Neural cell (in vitro differentiated cells): Measurements from ENCODE around the gene RFC3. TPM values are rescaled to one million over a fixed set of nuclear protein-coding genes. Genes with fewer than 3 reads are reported as not detected.

Source experiments
- H2AFZ ChIP-seq: fragments of 200-600, 300-800 bp; sonication (generic), shearing (Covaris generic); 2 replicates; pipeline ENCODE4 v1.6.0; 2014; ENCODE audit warnings: low read depth, mild to moderate bottlenecking, antibody characterized with exemption, low read length, moderate library complexity
- H3F3A ChIP-seq: fragments of 200-600 bp; shearing (Covaris generic); 2 replicates; pipeline ENCODE4 v1.6.1; 2016; ENCODE audit warnings: mild to moderate bottlenecking, moderate library complexity, mixed read lengths, antibody characterized with exemption, low read length; ENCODE audit not compliant: insufficient read depth, poor library complexity, severe bottlenecking
- H3K27ac ChIP-seq: fragments of 200-600, 300-800 bp; sonication (generic), shearing (Covaris generic); 2 replicates; pipeline ENCODE4 v1.5.1; 2014; ENCODE audit warnings: mild to moderate bottlenecking, low read length, moderate library complexity
- H3K27me3 ChIP-seq: fragments of 300-800, 200-600 bp; sonication (generic), shearing (Covaris generic); 2 replicates; pipeline ENCODE4 v1.6.0; 2014; ENCODE audit warnings: mild to moderate bottlenecking, low read depth, low read length, moderate library complexity; ENCODE audit not compliant: insufficient read depth
- H3K36me3 ChIP-seq: fragments of 300-800, 200-600 bp; sonication (generic), shearing (Covaris generic); 2 replicates; pipeline ENCODE4 v1.5.1; 2014; ENCODE audit warnings: mild to moderate bottlenecking, antibody characterized with exemption, low read length, moderate library complexity; ENCODE audit not compliant: insufficient read depth
- H3K4me2 ChIP-seq: fragments of 300-800, 200-600 bp; sonication (generic), shearing (Covaris generic); 2 replicates; pipeline ENCODE4 v1.6.0; 2014; ENCODE audit warnings: mild to moderate bottlenecking, low read length
- H3K4me3 ChIP-seq: fragments of 300-800, 200-600 bp; sonication (generic), shearing (Covaris generic); 2 replicates; pipeline ENCODE4 v1.5.1; 2014; ENCODE audit warnings: mild to moderate bottlenecking, low read length, moderate library complexity
- H3K79me2 ChIP-seq: fragments of 200-600 bp; shearing (Covaris generic); replicated peaks from 2 replicates; pipeline ENCODE4 v1.6.0; 2014; ENCODE audit warnings: mild to moderate bottlenecking, low read length, moderate library complexity; ENCODE audit not compliant: insufficient read depth
- H3K9ac ChIP-seq: fragments of 300-800, 200-600 bp; sonication (generic), shearing (Covaris generic); 2 replicates; pipeline ENCODE4 v1.6.1; 2016; ENCODE audit warnings: mild to moderate bottlenecking, low read length, mixed read lengths
- H3K9me2 ChIP-seq: fragments of 200-600 bp; shearing (Covaris generic); 2 replicates; pipeline ENCODE4 v1.6.1; 2016; ENCODE audit warnings: mild to moderate bottlenecking, low read length, mixed read lengths; ENCODE audit not compliant: insufficient read depth
- H3K9me3 ChIP-seq: fragments of 200-600, 300-800 bp; sonication (generic), shearing (Covaris generic); 2 replicates; pipeline ENCODE4 v1.6.1; 2016; ENCODE audit warnings: mild to moderate bottlenecking, mixed run types, low read length, moderate library complexity, mixed read lengths
- H4K20me1 ChIP-seq: fragments of 200-600 bp; shearing (Covaris generic); 2 replicates; pipeline ENCODE4 v1.6.1; 2016; ENCODE audit warnings: mild to moderate bottlenecking, mixed run types; ENCODE audit not compliant: insufficient read depth
- EP300 ChIP-seq: fragments of 450-650 bp; conservative IDR thresholded peaks from 2 replicates; pipeline ENCODE4 v1.6.1; 2014; ENCODE audit warnings: antibody characterized with exemption, mild to moderate bottlenecking, moderate library complexity; ENCODE audit not compliant: poor library complexity, severe bottlenecking
- EZH2 ChIP-seq: fragments of 200-600, 300-800 bp; shearing (Covaris generic), sonication (generic); IDR thresholded peaks from 2 replicates; pipeline ENCODE4 v1.6.1; 2014; ENCODE audit warnings: antibody characterized with exemption, low read length, borderline replicate concordance, mild to moderate bottlenecking; ENCODE audit not compliant: insufficient read depth, poor library complexity, severe bottlenecking
- MXI1 ChIP-seq: fragments of 450-650 bp; conservative IDR thresholded peaks from 2 replicates; pipeline ENCODE4 v1.6.1; 2014; ENCODE audit warnings: antibody characterized with exemption, mild to moderate bottlenecking; ENCODE audit not compliant: poor library complexity, severe bottlenecking
- POLR2AphosphoS5 ChIP-seq: IDR thresholded peaks from 2 replicates; pipeline ENCODE4 v1.6.1; 2012
- RAD21 ChIP-seq: fragments of 450-650 bp; conservative IDR thresholded peaks from 2 replicates; pipeline ENCODE4 v1.6.1; 2014; ENCODE audit warnings: antibody characterized with exemption, mild to moderate bottlenecking, moderate library complexity
- SMC3 ChIP-seq: fragments of 450-650 bp; conservative IDR thresholded peaks from 2 replicates; pipeline ENCODE4 v1.6.1; 2014; ENCODE audit warnings: antibody characterized with exemption, mild to moderate bottlenecking, moderate library complexity; ENCODE audit not compliant: poor library complexity
- TAF1 ChIP-seq: IDR thresholded peaks from 2 replicates; pipeline ENCODE4 v1.6.1; 2012; ENCODE audit warnings: low read depth
- polyA plus RNA-seq: library from polyadenylated mRNA; depleted of rRNA; stranded (reverse); fragments of >200 nt; gene quantifications from 2 replicates; pipeline ENCODE4 v1.2.3, GENCODE V29; 2014
- TF ChIP-seq, protein P1 (sequence below): IDR thresholded peaks from 2 replicates; pipeline ENCODE4 v1.6.1; 2012; ENCODE audit warnings: borderline replicate concordance
- TF ChIP-seq, protein P2 (sequence below): fragments of 450-650 bp; IDR thresholded peaks from 2 replicates; pipeline ENCODE4 v1.5.1; 2014; ENCODE audit warnings: antibody characterized with exemption, mild to moderate bottlenecking, moderate library complexity; ENCODE audit not compliant: poor library complexity, severe bottlenecking

Gene RFC3
- polyA plus RNA-seq, 1 donor from 2014 or later: 13.8 TPM

DNA sequence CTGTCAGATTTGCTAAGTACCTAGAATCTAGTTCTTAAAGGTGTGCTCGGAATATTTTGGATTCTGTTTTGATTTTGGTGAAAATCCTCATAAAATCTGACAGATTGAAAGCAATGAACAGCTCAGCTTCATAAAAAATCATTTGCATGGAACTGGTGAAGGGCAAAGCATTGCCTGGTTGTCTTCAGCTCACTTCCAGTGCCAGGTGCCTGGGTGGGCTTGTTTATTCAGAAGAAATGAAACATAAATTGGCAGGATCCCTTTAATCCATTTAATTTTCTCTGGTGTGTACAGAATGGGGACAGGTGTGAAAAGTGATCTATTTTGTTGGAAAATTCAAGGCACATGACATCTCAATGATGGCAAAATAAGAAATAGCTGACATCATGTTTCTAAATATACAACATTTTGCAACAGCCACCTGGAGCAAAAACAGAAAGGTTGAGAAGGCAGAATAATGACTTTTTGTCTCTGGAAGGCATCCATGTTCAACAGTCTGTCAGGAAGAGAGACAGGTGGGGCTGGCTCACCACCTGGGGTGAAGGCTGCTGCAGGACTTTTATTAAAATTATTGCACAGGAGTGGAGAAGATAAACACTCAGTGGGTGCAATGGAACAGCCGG, 52.2 kb downstream of the RFC3 start:
- Histone ChIP-seq H3K4me2 (no peak overlapping the region), H2AFZ (no peak overlapping the region), H3K9me3 (no peaks in the 10 kb centered on the region), H4K20me1 (no peaks in the 10 kb centered on the region), H3F3A (no peaks in the 10 kb centered on the region), H3K9ac (no peak overlapping the region), H3K4me3 (no peak overlapping the region), H3K79me2 (no peaks in the 10 kb centered on the region), H3K27me3 (no peaks in the 10 kb centered on the region), H3K36me3 (no peaks in the 10 kb centered on the region), H3K9me2 (no peaks in the 10 kb centered on the region), H3K27ac (no peak overlapping the region)
- TF ChIP-seq EZH2: no peak
- TF ChIP-seq, protein P1, sequence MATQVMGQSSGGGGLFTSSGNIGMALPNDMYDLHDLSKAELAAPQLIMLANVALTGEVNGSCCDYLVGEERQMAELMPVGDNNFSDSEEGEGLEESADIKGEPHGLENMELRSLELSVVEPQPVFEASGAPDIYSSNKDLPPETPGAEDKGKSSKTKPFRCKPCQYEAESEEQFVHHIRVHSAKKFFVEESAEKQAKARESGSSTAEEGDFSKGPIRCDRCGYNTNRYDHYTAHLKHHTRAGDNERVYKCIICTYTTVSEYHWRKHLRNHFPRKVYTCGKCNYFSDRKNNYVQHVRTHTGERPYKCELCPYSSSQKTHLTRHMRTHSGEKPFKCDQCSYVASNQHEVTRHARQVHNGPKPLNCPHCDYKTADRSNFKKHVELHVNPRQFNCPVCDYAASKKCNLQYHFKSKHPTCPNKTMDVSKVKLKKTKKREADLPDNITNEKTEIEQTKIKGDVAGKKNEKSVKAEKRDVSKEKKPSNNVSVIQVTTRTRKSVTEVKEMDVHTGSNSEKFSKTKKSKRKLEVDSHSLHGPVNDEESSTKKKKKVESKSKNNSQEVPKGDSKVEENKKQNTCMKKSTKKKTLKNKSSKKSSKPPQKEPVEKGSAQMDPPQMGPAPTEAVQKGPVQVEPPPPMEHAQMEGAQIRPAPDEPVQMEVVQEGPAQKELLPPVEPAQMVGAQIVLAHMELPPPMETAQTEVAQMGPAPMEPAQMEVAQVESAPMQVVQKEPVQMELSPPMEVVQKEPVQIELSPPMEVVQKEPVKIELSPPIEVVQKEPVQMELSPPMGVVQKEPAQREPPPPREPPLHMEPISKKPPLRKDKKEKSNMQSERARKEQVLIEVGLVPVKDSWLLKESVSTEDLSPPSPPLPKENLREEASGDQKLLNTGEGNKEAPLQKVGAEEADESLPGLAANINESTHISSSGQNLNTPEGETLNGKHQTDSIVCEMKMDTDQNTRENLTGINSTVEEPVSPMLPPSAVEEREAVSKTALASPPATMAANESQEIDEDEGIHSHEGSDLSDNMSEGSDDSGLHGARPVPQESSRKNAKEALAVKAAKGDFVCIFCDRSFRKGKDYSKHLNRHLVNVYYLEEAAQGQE: no peak
- TF ChIP-seq RAD21: no peak
- TF ChIP-seq, protein P2, sequence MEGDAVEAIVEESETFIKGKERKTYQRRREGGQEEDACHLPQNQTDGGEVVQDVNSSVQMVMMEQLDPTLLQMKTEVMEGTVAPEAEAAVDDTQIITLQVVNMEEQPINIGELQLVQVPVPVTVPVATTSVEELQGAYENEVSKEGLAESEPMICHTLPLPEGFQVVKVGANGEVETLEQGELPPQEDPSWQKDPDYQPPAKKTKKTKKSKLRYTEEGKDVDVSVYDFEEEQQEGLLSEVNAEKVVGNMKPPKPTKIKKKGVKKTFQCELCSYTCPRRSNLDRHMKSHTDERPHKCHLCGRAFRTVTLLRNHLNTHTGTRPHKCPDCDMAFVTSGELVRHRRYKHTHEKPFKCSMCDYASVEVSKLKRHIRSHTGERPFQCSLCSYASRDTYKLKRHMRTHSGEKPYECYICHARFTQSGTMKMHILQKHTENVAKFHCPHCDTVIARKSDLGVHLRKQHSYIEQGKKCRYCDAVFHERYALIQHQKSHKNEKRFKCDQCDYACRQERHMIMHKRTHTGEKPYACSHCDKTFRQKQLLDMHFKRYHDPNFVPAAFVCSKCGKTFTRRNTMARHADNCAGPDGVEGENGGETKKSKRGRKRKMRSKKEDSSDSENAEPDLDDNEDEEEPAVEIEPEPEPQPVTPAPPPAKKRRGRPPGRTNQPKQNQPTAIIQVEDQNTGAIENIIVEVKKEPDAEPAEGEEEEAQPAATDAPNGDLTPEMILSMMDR: no peak
- TF ChIP-seq POLR2AphosphoS5: no peak
- TF ChIP-seq TAF1: no peak
- TF ChIP-seq SMC3: no peak
- no peak for TF ChIP-seq MXI1
- TF ChIP-seq EP300: no peak

DNA sequence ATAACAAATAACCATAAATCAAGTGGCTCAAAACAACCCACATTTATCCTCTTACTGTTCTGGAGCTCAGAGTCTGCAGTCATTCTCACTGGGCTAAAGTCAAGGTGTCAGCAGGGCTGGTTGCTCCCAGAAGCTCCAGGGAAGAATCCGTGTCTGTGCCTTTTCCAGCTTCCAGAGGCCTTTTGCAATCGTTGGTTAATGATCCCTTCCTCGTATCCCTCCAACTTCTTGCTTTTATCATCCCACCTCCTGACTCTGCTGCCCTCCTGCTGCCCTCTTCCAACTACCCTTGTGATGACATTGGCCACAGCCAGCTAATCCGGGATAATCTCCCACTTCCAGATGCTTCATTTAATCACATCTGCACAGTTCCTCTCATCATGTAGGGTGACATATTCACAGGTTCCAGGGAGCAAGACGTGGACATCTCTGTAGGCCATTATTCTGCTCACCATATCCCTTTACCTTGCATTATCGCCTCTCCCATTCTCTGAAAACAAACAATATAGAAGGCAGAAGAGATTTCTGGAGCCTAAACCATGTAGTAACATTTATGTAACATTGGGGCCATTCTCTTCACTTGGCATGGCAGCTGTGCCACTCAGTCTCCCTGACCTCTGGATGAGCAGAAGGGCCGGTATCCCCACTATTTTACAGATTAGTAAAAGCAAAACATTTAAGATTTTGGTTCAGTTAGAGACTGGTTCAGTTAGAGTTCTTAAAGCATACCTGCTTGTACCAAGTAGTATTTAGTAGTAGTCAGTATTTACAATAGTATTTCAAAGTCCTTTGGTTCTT, 53.5 kb downstream of the RFC3 start:
- no peak overlapping the region for H3K4me3 ChIP-seq
- no peak overlapping the region for H2AFZ ChIP-seq
- no peak overlapping the region for H3K27ac ChIP-seq
- no peaks in the 10 kb centered on the region for H3K79me2 ChIP-seq
- no peaks in the 10 kb centered on the region for H4K20me1 ChIP-seq
- H3F3A ChIP-seq: no peaks in the 10 kb centered on the region
- no peaks in the 10 kb centered on the region for H3K9me2 ChIP-seq
- no peaks in the 10 kb centered on the region for H3K9me3 ChIP-seq
- TF ChIP-seq EZH2 (no peak), SMC3 (no peak), EP300 (no peak), TAF1 (no peak), MXI1 (no peak)
- TF ChIP-seq, protein P1: no peak
- TF ChIP-seq, protein P2: no peak
- no peak overlapping the region for H3K9ac ChIP-seq
- no peak overlapping the region for H3K4me2 ChIP-seq
- H3K36me3 ChIP-seq: no peaks in the 10 kb centered on the region
- no peaks in the 10 kb centered on the region for H3K27me3 ChIP-seq
